Activated CD8-positive, alpha-beta T cell treated with anti-CD3 and anti-CD28 coated beads for 36 hours (primary cell): ENCODE data around the gene RGS10. TPM values are rescaled to one million over a fixed set of nuclear protein-coding genes. Genes with fewer than 3 reads are reported as not detected.

Source experiments
- ATAC-seq: fragments of 200-7000 bp; cut with Tn5 transposase; one replicate; pipeline ENCODE4 v1.10.0; 2021; ENCODE audit warnings: mild to moderate bottlenecking, moderate library complexity
- CTCF ChIA-PET: fragments of 350-600 bp; sonication (Branson Sonifier 250); formaldehyde crosslinking; loops from one replicate; lab custom pipeline; 2021; ENCODE audit warnings: antibody characterized with exemption; lab: Charles Lee
- POLR2A ChIA-PET: fragments of 350-600 bp; sonication (Branson Sonifier 250); formaldehyde crosslinking; loops from one replicate; lab custom pipeline; 2021; ENCODE audit warnings: antibody characterized with exemption; lab: Charles Lee
- DNase-seq: peaks from one replicate; pipeline ENCODE4 v3.0.0-alpha.2; 2020
- H3K27ac Mint-ChIP-seq: one replicate; pipeline ENCODE4 v1.8.0; 2021; ENCODE audit warnings: mild to moderate bottlenecking, mixed read lengths
- H3K27me3 Mint-ChIP-seq: one replicate; pipeline ENCODE4 v1.8.0; 2021; ENCODE audit warnings: mixed read lengths
- H3K36me3 Mint-ChIP-seq: one replicate; pipeline ENCODE4 v1.8.0; 2021; ENCODE audit warnings: low read depth, mixed read lengths
- H3K4me1 Mint-ChIP-seq: one replicate; pipeline ENCODE4 v1.8.0; 2021; ENCODE audit warnings: low read depth, mixed read lengths
- H3K4me3 Mint-ChIP-seq: one replicate; pipeline ENCODE4 v1.8.0; 2021; ENCODE audit warnings: mild to moderate bottlenecking, moderate library complexity, mixed read lengths
- H3K9me3 Mint-ChIP-seq: one replicate; pipeline ENCODE4 v1.8.0; 2021; ENCODE audit warnings: mixed read lengths
- intact Hi-C: fragments of 100-400 bp; cut with micrococcal nuclease; formaldehyde crosslinking; loops from one replicate; pipeline ENCODE4 v1.10.0; 2022
- total RNA-seq, 2 experiments: library from RNA; stranded (reverse); gene quantifications; one replicate each; pipeline ENCODE4 v1.2.3, GENCODE V29; 2021
- TF ChIP-seq, protein P1 (sequence below): fragments of 200-600 bp; IDR thresholded peaks from one replicate; pipeline ENCODE4 v1.8.0; 2022; ENCODE audit warnings: antibody characterized with exemption, mild to moderate bottlenecking

RGS10 gene
- total RNA-seq, 2 experiments from 2014 or later, result 207 to 220 TPM

DNA sequence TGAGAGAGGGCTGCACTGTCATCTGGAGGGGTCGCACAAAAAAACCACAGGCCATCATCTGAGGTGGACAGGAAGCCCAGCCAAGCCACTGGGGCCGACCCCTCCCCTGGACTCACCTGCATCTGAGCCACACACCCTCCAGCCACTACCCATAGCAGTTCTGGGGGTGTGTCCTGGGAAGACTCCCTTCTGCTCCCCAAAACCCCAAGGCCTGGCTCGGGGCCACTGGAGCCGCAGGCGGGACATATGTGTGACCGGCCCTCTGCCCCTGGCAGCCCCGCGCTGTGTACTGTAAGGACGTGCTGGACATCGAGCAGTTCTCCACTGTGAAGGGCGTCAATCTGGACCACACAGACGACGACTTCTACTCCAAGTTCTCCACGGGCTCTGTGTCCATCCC is 90.1 kb downstream of the RGS10 start:
- TF ChIP-seq, protein P1, sequence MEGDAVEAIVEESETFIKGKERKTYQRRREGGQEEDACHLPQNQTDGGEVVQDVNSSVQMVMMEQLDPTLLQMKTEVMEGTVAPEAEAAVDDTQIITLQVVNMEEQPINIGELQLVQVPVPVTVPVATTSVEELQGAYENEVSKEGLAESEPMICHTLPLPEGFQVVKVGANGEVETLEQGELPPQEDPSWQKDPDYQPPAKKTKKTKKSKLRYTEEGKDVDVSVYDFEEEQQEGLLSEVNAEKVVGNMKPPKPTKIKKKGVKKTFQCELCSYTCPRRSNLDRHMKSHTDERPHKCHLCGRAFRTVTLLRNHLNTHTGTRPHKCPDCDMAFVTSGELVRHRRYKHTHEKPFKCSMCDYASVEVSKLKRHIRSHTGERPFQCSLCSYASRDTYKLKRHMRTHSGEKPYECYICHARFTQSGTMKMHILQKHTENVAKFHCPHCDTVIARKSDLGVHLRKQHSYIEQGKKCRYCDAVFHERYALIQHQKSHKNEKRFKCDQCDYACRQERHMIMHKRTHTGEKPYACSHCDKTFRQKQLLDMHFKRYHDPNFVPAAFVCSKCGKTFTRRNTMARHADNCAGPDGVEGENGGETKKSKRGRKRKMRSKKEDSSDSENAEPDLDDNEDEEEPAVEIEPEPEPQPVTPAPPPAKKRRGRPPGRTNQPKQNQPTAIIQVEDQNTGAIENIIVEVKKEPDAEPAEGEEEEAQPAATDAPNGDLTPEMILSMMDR, result no peak
- Mint-ChIP-seq H3K27me3 (no peaks in the 10 kb centered on the region), H3K4me1 (no peaks in the 10 kb centered on the region), H3K27ac (no peak overlapping the region), H3K4me3 (no peak overlapping the region), H3K9me3 (no peaks in the 10 kb centered on the region), H3K36me3 (no peaks in the 10 kb centered on the region)
- POLR2A ChIA-PET, result no interaction called here
- CTCF ChIA-PET, result interaction anchor here (0.9 kb wide), 1 partner anchor 249 kb away, joined by 3 read pairs; no protein-coding TSS in a partner anchor
- intact Hi-C loops, result no loop called here
- DNase-seq, result no peak
- no peak for ATAC-seq

DNA sequence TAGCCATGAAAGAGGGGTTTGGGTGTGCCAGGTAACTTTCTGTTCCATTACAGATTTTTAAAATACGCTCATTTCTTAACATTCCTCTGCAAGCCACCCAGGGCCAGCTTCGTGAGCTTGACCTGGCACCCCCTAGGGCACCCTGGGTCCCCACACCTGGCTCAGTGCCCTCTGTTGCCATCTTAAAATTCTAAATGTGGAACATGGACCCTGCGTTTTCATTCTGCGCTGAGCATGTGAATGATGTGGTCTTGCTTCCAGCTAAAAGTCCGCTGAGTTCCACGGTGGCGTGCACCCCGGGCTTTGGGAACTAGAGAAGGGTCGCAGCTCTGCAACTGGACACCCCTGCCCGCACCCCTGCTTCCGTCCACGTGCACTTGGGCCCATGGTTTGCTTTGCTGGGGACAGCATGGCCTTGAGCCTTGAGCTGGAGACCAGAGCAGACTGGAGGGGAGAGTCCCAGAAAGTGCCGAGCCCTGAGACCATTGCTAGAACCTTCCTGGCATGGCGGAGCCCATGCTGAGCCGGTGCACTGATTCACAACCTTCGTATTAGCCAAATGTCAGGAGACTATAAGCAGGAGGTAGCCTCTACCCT is 91.1 kb downstream of the RGS10 start:
- ChIA-PET POLR2A (no interaction called here), CTCF (no interaction called here)
- H3K9me3 Mint-ChIP-seq, result no peaks in the 10 kb centered on the region
- H3K27me3 Mint-ChIP-seq, result no peaks in the 10 kb centered on the region
- ATAC-seq (no peak), DNase-seq (no peak)
- no peak overlapping the region for H3K27ac Mint-ChIP-seq
- no peak overlapping the region for H3K4me3 Mint-ChIP-seq
- no peaks in the 10 kb centered on the region for H3K36me3 Mint-ChIP-seq
- intact Hi-C loops, result no loop called here
- H3K4me1 Mint-ChIP-seq, result no peaks in the 10 kb centered on the region
- TF ChIP-seq, protein P1, result no peak

DNA sequence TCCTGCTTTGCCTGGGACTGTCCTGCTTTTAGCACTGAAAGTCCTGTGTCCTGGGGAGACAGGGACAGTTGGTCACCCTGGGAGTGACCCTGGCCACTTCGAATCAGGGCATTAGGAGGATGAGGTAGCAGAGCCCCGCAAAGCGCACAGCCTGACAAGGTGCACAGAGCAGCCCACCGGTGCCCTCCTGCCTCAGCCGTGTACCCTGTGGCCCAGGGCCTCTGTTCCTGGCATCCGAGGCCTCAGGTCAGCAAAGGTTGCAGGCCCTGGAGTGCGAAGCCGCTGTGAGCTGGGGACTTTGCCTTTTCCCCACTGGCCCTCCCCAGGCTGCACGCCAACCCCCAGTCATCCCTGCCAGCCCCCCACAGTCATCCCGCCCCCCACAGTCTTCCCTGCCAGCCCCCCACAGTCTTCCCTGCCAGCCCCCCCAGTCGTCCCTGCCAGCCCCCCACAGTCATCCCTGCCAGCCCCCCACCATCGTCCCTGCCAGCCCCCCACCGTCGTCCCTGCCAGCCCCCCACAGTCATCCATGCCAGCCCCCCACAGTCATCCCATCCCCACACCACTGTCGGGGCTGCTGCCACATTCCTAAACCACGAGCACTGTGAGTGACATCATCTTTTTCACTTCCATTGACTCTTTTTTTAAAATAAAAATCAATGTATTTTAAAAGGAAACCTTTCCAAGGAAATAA is 91.8 kb downstream of the RGS10 start:
- ATAC-seq, result no peak
- POLR2A ChIA-PET, result no interaction called here
- DNase-seq, result no peak
- H3K36me3 Mint-ChIP-seq, result no peaks in the 10 kb centered on the region
- CTCF ChIA-PET, result no interaction called here
- no peaks in the 10 kb centered on the region for H3K9me3 Mint-ChIP-seq
- no peaks in the 10 kb centered on the region for H3K27me3 Mint-ChIP-seq
- no peak overlapping the region for H3K4me3 Mint-ChIP-seq
- TF ChIP-seq, protein P1, result no peak
- peaks cover 3% of the 10 kb centered on the region for H3K4me1 Mint-ChIP-seq
- H3K27ac Mint-ChIP-seq, result no peak overlapping the region
- intact Hi-C loops, result no loop called here

Other genes starting within 250 kb of the RGS10 start
- 100 to 1,000 TPM; 200 to 204 TPM for gene TIAL1, start 54.2 kb upstream of the RGS10 start, total RNA-seq
- gene BAG3, start 108.7 kb upstream of the RGS10 start, total RNA-seq, result 10 to 100 TPM; 13.4 to 14.3 TPM
- gene INPP5F, start 183.3 kb upstream of the RGS10 start, total RNA-seq, result 10 to 100 TPM; 10.7 TPM